Right forelimb (tissue), 1 donor: ENCODE results near the gene SP7.
A peak's percentile ranks its signal among the peaks of the same experiment; 100 is the strongest.
"Not testable (repeated sequence)": the region's sequence is repeated elsewhere in the genome, so short reads cannot be mapped to it uniquely, and the experiment has no call there.

ENCODE experiments used
- DNase-seq: peaks from one replicate; pipeline ENCODE4 v3.0.0-alpha.2; 2018

The SP7 gene

GRCh38 chr12:53336181-53336681, at the start of gene SP7:
Gene SP7 (minus strand): TSS chr12:53336354. CDS start chr12:53335646, 708 bp downstream.
- no peak for DNase-seq

DNA sequence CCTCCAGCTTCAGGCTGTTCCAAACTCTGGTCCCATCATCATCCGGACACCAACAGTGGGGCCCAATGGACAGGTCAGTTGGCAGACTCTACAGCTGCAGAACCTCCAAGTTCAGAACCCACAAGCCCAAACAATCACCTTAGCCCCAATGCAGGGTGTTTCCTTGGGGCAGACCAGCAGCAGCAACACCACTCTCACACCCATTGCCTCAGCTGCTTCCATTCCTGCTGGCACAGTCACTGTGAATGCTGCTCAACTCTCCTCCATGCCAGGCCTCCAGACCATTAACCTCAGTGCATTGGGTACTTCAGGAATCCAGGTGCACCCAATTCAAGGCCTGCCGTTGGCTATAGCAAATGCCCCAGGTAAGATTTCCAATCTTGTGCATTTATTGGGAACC, 47.1 kb upstream of the SP7 start:
- DNase-seq, result no peak

DNA sequence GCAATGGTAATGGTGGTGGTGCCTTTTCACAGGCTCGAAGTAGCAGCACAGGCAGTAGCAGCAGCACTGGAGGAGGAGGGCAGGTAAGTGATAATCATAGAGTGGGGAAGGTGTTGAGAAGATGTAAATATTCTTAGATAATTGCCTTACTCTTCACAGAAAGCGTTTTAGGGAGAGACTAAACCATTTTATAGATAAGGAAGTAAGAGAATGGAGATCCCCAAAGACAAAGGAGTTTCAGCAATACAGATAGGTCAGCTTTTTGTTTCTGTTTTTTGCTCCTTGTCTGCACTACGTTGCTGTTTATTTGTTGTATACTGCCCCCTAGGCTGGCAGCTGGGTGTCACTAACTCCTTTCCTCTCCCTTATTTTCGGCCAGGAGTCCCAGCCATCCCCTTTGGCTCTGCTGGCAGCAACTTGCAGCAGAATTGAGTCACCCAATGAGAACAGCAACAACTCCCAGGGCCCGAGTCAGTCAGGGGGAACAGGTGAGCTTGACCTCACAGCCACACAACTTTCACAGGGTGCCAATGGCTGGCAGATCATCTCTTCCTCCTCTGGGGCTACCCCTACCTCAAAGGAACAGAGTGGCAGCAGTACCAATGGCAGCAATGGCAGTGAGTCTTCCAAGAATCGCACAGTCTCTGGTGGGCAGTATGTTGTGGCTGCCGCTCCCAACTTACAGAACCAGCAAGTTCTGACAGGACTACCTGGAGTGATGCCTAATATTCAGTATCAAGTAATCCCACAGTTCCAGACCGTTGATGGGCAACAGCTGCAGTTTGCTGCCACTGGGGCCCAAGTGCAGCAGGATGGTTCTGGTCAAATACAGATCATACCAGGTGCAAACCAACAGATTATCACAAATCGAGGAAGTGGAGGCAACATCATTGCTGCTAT, 45.8 kb upstream of the SP7 start:
- DNase-seq, result peak; percentile 47

DNA sequence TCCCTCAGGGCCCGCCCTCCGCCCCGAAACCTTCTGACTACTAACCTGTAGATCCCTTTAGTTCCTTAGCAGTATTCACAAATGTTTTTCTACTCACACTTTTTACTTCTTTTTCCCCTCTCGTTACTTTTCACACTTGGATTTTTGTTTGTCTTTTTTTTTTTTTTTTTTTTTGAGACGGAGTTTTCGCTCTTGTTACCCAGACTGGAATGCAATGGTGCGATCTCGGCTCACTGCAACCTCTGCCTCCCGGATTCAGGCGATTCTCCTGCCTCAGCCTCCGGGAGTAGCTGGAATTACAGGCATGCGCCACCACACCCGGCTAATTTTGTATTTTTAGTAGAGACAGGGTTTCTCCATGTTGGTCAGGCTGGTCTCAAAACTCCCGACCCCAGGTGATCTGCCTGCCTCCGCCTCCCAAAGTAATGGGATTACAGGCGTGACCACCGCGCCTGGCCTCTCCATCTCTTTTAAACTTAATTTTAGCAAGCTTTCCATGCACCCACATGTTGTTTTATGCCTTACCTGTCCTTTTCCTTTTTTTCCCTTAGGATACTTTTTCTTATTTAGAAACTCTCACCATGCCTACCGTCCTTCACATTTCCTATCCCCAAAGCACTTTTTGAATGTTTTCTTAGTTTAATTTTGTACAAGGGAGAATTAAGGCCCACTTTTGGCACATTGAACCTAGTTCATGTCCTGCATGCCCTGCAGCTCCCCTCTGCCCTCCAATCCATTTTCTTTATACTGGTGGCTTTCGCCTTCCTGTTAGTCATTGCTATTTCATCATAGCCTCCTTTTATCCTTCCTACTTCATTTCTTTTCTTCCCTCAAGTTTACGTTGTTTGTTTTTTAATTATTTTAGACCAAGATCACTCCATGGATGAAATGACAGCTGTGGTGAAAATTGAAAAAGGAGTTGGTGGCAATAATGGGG, 44.9 kb upstream of the SP7 start:
- no peak for DNase-seq

DNA sequence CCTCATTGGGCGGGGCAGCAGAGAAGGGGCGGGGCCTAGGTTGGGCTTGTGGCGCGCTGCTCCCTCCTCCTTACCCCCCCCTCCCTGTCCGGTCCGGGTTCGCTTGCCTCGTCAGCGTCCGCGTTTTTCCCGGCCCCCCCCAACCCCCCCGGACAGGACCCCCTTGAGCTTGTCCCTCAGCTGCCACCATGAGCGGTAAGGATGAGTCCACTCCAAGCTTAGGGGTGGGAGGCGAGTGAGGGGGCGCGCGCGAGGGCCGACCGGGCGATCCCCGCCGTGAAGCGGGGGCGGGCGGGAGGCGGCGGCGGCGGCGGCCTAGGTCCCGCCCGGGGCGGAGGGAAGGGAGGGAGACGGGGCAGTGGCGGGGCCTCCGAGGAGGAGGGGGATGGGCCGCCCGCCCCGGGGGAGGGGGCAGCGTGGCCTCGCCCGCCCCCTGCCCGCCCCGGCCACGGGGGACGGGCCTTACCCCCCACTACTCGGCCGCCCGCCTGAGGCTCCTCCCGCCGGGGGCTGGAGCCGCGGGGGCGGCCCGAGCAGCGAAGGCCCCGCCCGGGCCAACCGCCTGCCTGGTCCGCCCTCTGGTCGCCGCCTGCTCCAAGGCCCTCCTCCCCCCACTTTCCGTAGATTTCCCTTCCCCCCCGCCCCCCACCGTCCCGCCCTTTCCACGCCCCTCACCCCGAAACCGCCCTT, 44.1 kb upstream of the SP7 start, which contains the start of gene SP1:
Gene SP1 (plus strand): TSS at position 73 of the 690 bp plus-strand sequence. CDS start 116 bp downstream, at position 189.
- peak; percentile 100 for DNase-seq

DNA sequence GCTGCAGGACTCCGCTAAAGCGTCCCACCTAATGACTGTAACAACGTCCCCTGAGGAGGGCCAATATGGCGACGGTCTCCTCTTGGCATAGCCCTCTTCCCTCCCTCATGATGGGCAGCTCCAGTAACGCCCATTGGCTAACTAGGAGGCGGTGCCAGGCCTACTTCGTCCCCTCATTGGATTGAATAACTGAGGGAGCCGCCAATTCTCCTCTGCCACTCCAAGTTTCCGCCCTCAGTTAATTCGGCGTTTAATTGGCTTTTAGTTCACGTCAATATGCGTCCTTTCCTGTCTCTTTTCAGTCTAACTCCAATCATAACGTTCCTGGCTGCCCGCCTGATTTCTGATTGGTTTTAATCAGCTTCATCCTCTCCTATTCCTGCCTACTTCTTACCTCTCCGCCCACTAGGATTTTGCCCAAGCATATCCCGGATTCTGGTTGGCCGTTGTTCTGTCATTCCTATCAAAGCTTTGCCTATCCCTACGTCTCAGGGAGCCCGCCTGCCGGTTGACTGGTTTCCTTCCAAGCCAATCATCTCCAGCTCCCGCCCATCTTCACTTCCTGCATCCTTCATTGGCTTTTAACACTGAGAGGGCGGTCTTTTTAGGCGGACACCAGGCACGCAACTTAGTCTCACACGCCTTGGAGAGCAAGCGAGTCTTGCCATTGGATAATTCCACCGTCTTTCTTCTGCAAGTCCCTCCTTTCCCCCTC, 43.4 kb upstream of the SP7 start:
- peak; percentile 97 for DNase-seq

DNA sequence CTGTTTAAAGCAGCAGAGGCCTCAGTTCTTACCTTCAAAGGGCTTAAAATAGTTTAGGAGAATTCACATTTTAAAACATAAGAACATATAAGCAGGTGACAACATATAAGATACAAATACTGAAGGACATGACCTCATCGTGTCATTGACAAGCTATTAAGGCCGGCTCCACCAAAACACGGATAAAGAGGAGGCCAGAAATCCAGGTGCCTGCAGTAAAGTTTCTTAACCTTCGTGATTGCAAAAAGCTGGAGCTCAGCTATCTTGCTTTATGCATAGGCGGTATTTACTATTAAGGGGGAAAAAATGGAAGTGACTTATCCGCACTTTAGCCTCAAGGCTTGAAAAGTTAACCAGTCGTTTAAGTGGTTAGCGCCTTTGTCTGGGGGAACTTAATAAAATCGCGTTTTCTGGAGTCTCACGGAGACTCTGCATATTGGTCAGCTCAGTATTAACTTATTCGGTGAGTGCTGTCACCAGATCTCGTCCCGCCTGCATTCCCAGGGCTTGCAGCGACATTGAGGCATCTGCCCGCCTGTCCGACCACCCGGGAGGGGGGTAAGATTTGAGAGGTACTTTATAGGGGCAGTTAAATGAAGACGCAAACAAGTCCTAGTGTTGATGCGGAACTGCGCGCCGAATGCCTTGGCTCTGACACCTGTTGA, 42.7 kb upstream of the SP7 start:
- DNase-seq, result no peak

DNA sequence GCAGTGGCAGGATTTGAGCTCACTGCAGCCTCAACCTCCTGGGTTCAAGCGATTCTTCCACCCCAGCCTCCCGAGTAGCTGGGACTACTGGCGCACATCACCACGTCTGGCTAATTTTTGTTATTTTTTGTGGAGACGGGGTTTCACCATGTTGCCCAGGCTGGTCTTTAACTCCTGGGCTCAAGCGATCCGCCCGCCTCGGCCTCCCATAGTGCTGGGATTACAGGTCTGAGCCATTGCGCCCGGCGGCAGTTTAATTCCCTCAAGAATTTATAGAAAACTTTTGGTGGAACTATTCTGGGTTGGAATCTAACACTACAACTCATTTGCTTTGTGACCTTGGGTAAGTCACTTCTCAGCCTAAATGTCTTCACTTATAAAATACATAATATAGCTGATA, 42.1 kb upstream of the SP7 start:
- no peak for DNase-seq

- DNase-seq, result no peak
Measured at GRCh38 chr12:53376747-53377146, 40.6 kb upstream of the SP7 start.

- DNase-seq, result not testable (repeated sequence)
Measured at GRCh38 chr12:53374277-53374676, 38.1 kb upstream of the SP7 start.

GRCh38 chr12:53373554-53374133, 37.5 kb upstream of the SP7 start:
- not testable (repeated sequence) for DNase-seq

DNA sequence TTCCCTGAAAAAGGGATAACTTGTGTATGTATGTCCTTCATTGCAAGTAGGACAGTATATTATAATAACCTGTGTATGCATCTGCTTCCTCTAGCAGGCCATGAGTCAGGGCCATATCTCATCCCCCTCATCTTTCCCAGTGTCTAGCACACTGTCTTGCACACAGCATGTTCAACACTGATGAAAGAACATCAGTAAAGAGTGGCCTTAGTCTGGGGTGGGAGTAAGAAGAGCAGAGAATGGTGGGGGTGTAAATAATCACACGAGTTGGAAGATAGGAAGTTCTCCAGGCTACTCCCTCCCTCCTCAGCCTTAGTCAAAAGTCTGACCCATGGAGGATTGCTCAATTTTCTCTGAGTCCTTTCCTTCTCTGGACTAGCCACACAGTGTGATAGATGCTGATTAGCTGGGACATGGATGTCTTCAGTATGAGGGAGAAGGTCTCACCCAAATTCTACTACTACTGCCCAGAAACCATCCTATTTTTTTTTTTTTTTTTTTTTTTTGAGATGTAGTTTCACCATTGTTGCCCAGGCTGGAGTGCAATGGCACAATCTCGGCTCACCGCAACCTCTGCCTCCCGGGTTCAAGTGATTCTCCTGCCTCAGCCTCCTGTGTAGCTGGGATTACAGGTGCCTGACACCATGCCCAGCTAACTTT, 29.2 kb upstream of the SP7 start:
- no peak for DNase-seq

DNA sequence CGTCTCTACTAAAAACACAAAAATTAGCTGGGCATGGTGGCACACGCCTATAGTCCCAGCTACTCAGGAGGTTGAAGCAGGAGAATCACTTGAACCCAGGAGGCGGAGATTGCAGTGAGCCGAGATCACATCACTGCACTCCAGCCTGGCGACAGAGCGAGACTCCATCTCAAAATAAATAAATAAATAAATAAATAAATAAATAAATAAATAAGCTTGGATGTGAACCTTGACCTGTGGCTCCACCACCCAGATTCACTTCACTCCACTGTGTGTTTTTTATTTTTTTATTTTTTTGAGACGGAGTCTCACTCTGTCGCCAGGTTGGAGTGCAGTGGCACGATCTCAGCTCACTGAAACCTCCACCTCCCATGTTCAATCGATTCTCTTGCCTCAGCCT, 25.5 kb upstream of the SP7 start:
- DNase-seq, result not testable (repeated sequence)

DNA sequence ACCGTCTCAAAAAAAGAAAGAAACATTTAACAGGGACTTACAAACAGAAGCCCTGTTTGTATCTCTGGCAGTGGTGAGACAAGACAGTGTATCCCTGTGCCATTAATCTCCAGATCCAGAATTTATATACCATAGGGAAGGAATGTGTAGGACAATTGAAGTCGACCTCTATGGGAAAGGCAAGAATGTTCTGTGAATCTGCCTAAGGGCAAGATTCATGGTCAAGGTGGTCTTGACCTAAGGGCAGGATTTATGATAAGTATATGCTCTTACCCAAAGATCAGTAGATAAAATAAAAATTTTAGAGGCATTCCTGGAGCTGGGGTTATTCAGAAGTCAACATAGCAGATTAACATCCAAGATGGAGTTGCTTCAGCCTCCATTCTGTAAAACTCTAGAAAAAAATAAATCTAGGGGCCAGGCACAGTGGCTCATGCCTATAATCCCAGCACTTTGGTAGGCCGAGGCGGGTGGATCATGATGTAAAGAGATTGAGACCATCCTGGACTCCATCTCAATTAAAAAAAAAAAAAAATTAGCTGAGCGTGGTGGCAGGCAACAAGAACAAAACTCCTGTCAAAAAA, 22.8 kb upstream of the SP7 start:
- DNase-seq, result no peak

- no peak for DNase-seq
Measured at GRCh38 chr12:53355121-53355520, 19.0 kb upstream of the SP7 start.

DNA sequence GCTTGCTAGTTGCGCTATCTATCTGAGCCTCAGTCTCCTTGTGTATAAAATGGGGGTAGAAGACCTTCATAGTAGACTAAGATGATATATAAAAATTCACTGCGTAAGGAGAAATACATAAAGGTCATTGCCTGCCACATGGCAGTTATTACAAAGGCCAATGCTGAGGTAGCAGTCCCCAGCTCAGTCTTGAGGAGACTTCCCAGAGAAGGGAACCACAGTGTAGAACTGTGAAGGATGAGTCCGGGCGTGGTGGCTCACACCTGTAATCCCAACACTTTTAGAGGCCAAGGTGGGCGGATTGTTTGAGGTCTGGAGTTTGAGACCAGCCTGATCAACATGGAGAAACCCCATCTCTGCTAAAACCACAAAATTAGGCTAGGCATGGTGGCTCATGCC, 17.1 kb upstream of the SP7 start:
- DNase-seq, result no peak

DNA sequence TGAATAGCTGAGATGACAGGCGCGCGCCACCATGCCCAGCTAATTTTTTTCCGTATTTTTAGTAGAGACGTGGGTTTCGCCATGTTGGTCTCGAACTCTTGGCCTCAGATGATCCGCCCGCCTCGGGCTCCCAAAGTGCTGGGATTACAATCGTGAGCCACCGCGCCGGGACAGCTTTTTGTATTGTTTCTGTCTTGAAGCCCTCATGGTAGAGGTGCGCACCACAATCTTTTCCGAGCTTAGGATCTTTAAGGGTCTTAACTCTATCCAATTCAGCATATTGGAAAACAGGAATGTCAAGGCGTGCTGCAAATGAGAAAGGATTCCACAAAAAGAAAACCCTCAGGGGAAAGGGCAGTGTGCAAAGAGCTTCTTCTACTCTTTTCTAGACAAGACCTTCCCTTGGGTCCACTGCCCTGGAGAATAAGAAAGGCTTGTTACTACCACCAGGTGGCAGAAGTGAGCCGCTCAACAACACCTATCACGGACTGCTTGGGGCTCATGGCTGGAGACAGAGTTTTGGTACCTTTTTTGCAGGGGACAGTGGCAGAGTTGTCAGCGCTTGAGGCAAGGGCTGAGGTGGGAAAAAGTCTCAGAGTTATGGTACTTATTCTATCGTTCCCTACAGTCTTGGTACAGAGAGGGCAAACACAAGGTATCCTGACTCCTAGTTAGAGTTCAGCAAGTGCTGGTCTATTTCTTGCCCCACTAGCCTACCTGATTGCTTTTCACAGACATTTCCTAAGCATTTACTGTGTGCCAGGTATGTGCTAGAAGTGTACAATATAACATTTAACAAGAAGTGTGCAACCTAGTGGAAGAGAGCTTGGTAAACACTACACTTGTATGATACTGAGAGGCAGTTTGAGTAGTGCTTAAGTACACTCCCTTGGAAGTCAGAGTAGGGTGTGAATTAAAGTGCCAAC, 16.4 kb upstream of the SP7 start:
- peak; percentile 87 for DNase-seq

- no peak for DNase-seq
Measured at GRCh38 chr12:53347905-53348304, 11.8 kb upstream of the SP7 start.

GRCh38 chr12:53346491-53346890, 10.3 kb upstream of the SP7 start:
- no peak for DNase-seq
